Hematopoietic multipotent progenitor cell treated with erythropoietin and hydrocortisone succinate and interleukin-3 and kit ligand, for 15 days (in vitro differentiated cells): ENCODE data around the gene THUMPD2.
"Not testable (repeated sequence)": the region's sequence is repeated elsewhere in the genome, so short reads cannot be mapped to it uniquely, and the experiment has no call there.

ENCODE experiments used
- DNase-seq: peaks from one replicate; pipeline ENCODE4 v3.0.0-alpha.2; 2015; ENCODE audit warnings: low spot score

Gene THUMPD2, protein sequence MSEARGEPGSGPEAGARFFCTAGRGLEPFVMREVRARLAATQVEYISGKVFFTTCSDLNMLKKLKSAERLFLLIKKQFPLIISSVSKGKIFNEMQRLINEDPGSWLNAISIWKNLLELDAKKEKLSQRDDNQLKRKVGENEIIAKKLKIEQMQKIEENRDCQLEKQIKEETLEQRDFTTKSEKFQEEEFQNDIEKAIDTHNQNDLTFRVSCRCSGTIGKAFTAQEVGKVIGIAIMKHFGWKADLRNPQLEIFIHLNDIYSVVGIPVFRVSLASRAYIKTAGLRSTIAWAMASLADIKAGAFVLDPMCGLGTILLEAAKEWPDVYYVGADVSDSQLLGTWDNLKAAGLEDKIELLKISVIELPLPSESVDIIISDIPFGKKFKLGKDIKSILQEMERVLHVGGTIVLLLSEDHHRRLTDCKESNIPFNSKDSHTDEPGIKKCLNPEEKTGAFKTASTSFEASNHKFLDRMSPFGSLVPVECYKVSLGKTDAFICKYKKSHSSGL

DNA sequence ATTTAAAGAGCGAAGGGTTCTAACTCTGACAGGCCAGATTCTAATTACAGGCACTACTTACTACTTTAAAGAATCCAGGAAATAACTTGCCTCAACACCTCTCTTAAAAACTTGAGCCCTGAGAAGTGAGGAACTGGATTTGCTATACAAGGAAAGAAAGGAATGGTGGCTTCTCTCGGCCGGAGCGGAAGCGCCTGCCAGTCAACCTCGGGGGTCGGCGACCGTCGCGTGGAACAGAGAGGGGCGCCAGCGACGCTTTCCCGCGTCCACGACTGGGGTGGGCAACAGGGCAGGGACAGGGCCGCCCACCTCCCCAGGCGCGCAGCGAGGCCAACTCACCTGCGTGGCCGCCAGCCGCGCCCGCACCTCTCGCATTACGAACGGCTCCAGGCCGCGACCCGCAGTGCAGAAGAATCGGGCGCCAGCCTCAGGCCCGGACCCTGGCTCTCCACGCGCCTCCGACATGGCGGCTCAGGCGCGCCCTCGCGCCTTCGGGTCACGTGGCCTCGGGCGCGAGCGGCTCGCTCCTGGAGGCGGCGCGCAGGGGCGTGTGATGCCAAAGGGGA is at the start of gene THUMPD2:
THUMPD2 (minus strand) TSS at position 484 of the 566 bp plus-strand sequence; CDS start at position 465, 19 bp downstream.
- DNase-seq = peak; percentile 70

DNA sequence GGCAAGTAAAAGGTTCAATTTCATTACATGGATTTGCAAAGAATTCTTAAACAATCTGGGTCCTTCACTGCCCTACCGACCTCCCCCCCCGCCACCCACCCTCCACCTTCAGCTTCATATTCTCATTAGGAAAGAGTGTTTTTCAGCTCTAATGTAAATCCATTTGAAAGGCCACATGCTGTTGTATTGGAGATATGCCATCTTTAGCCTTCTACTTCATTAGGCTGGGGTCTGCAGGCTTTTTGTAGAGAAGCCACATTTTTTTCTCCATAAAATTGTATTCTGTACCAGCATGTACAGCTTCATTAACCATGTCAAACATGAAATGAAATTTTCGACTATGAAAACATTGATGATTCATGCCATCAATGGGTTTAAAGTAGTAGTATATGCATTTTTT is 42.8 kb upstream of the THUMPD2 start:
- no peak for DNase-seq

DNA sequence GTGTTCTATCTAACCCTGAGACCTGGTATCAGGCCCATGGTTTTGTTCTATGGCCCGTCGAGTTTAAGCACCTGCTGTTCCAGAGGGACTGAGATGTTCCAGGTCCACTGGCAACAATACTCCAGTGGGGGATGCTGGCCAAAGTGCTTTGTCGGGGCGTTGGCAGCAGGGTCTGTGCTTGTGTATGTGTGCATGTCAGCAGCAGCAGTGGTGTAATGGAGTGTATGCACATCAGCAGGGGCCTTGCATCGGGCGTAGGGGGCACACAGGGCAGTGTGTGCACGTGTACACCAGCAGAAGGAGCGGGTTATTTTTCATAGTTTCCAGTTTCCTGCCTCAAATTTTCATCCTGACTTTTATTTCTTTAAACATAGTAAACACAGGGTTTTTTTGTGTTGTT is 37.8 kb upstream of the THUMPD2 start:
- no peak for DNase-seq

DNA sequence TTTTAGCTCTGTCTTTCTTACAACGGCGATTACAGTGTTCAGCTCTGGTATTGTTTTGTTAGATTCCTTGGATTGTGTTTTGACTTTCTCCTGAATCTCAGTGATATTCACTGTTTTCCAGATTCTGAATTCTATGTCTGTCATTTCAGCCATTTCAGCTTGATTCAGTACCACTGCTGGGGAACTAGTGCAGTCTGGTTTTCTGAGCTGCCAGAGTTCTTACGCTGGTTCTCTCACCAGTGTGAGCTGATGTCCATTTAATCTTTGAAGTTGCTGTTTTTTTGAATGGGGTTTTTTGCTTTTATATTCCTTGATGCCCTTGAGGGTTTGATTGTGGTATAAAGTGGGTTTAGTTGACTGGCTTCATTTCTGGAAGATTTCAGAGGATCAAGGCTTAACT is 37.4 kb upstream of the THUMPD2 start:
- no peak for DNase-seq

DNA sequence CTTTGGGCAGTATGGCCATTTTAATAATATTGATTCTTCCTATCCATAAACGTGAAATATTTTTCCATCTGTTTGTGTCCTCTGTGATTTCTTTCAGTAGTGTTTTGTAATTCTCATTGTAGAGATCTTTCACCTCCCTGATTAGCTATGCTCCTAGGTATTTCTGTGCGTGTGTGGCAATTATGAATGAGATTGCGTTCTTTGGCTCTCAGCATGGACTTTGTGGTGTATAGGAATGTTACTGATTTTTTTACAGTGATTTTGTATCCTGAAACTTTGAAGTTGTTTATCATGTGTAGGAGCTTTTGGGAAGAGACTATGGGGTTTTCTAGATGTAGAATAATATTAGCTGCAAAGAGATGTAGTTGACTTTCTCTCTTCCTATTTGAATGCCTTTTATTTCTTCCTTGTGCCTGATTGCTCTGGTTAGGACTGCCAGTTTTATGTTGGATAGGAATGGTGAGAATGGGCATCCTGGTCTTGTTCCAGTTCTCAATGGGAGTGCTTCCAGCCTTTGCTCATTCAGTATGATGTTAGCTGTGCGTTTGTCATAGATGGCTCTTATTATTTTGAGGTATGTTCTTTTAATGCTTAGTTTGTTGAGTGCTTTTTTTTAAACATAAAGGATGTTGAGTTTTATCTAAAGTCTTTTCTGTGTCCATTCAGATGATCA is 27.0 kb upstream of the THUMPD2 start:
- DNase-seq = no peak

DNA sequence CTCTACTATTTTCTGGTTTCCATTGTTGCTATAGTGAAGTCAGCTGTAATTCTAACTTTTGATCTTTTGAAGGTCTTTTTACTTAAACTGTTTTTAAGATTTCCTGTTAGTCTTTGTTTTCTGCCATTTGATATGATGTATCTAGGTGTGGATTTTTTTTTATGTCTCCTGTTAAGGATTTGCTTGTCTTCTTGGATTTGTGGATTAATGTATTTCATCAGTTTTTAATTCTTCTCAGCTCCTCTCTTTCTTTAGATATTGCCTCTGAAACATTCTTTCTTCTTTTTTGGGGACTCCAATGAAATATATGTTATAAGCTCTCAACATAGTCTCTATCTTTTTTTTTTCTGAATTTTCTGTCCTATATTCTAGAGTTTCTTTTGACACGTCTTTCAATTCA is 24.8 kb upstream of the THUMPD2 start:
- DNase-seq = no peak

DNA sequence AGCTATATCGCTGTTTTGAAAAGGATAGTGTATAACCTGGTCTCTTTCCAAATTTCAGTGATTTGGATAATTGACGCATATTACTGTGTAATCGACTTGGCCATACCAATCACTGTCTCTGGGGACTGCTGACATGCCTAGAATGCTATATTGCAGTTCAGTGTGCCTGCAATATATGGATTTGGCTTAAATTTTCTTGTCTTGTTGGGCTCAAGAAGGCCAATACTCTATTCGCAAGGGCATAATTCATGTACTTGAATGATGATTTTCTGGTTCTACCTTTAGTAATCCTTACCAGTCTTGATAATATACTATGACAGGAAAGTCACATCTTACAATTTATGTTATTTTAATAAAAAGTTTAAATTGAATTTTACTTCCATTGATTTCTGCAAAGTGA is 21.7 kb upstream of the THUMPD2 start:
- DNase-seq = no peak

DNA sequence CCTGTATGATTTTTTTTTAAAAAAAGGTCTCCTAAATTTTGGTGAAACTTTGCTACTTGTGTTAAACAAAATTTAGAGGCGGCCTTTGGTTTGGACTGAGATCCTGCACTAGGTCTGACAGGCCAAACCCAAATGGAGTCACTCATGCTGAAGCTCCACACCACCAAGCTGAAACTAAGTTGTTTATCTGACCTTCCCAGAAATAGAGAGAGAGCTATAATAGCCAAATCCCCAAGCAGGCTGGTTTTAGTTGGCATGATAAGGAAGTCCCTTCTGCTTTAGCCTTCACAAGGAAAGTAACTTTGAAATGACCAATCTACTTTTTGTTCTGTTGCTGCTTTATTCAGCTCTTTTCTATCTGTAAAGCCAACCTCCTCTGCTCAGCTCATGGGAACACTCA is 17.1 kb upstream of the THUMPD2 start:
- no peak for DNase-seq

DNA sequence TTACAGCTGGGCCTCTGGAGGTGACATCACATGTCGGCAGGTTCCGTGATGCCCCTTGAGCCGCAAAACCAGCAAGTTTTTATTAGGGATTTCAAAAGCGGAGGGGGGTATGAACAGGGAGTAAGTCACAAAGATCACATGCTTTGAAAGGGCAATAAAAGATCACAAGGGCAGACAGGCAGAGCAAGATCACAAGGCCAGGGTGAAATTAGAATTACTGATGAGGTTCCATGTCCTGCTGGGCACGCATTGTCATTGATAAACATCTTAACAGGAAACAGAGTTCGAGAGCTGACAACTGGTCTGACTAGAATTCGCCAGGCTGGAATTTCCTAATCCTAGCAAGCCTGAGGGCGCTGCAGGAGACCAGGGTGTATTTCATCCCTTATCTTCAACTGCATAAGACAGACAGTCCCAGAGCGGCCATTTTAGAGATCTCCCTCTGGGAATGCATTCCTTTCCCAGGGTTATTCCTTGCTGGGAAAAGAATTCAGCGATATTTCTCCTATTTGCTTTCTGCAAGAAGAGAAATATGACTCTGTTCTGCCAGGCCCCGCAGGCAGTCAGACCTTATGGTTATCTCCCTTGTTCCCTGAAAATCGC is 11.3 kb upstream of the THUMPD2 start:
- DNase-seq = not testable (repeated sequence)

DNA sequence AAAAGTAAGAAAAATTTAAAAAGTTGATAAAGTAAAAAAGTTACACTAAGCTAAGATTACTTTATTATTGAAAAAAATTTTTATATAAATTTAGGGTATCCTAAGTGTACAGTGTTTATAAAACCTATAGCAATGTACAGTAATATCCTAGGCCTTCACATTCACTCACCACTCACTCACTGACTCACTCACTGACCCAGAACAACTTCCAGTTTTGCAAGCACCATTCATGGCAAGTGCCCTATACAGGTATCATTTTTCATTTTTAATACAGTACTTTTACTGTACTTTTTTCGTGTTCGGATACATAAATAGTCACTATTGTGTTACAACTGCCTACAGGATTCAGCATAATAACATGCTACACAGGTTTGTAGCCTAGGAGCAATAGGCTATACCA is 8.9 kb upstream of the THUMPD2 start:
- DNase-seq = no peak

DNA sequence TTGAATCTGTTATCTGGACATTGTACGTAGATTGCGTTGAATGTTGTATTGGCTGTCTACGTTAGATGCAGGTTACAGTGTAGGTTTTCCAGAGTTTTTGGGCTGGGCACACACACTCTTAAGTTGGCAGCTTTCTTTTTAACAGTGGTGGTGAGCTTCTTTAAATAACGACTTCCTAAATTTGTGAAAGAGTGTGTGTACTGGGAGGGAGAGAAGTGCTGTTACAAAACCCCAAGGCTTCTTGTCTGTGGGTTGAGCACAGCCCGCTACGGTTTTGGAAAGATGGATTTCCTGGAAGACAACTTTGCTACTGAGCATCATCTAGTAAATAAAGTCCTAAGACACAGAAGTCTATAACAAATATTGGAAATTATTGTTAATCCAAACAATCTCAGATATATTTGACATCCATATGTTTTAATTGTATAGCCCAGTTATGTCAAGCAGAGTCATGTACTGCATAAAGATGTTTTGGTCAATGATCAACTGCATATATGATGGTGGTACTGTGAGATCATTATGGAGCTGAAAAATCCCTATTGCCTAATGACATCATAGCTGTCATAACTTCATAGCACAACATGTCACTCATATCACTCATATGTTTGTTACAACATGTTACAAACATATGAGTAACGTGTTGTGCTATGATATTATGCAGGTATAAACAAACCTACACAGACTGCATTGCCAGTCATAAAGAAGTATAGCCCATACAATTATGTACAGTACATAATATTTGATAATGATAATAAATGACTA is 7.9 kb upstream of the THUMPD2 start:
- no peak for DNase-seq

DNA sequence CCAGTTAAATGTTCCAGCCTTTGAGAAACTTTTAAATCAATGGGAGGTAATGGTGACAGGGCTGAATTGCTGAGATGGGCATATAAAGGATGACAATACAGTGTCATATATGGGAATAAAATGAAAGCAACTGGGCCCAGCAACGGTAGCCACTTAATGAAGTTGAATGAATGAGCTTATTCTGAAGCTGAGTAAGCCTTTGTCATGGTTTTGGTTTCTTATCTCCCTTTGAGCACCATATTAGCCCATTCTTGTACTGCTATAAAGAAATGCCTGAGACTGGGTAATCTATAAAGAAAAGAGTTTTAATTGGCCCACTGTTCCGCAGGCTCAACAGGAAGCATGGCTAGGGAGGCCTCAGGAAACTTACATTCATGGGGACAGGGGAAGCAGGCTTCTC is 3.5 kb upstream of the THUMPD2 start:
- no peak for DNase-seq

DNA sequence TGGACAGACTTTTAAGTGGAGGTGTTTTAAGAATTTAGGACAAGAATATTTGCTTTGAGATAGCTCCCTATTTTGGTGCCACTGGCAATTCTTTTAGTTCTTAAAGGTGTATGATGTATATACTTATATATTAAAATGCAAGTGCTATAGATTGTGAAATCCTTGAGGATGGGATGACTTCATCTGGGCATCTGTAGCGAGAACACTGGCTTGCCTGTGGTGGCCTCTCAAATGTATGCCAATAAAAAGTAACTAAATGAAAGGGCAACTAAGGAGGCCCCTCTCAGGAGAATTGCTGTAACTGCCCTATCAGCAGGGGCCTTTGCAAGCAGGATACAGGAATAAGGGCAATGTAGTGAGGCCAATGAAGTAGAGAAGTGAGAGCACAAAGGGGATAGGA is 2.6 kb upstream of the THUMPD2 start:
- DNase-seq = no peak

DNA sequence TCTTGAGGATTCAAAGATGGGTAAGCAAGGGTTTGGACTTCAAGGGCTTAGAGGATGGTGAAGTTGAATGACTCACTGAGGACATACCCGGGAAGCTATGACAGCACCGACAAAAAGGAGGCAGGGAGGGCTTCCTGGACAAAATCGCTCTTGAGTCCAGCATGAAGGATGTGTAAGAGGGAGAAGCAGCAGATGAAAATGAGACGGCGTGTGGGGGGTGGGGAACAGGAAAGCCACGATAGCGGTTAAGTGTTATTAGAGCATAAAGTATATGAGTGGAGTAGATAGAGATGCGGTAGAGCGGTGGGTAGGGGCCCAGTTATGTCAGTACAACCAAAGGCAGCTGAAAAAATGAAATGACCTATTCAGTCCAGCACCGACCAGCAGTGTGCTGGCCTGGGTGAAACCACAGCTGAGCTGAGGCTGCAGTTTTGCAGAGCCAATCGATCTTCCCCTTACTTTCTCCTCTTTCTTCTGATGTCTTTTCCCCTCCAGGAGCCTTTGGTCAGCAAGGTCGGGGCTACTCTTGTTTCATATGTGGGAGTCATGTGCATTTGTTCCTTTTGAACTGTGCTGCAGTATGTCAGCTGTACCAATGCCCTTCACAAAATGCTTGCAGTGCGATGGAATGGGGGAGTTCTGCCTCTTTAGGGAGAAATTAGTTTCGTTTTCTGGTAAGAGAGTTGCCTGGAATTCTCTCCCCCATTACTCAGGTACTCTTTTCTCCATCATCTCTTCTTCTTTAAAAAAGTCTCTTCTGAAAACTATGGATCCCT is 2.0 kb upstream of the THUMPD2 start:
- no peak for DNase-seq

DNA sequence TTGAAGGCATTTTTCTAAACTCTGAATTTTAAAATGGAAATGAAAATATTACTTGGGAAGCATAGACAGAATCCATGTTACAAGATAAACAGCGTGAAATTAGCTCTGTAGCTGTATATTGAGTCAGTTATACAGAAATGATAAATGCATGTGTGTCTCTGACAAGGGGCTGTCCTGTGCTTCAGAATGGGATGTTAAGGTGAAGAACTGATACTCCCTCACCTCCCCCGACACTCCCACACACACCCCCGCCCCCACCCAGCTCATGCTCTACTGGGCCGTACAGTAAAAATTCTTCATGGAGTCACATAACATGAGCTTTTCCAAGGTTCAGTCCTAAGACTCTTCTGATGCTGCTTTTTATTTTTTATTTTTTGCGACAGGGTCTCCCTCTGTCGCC is 869 bp upstream of the THUMPD2 start:
- no peak for DNase-seq

DNA sequence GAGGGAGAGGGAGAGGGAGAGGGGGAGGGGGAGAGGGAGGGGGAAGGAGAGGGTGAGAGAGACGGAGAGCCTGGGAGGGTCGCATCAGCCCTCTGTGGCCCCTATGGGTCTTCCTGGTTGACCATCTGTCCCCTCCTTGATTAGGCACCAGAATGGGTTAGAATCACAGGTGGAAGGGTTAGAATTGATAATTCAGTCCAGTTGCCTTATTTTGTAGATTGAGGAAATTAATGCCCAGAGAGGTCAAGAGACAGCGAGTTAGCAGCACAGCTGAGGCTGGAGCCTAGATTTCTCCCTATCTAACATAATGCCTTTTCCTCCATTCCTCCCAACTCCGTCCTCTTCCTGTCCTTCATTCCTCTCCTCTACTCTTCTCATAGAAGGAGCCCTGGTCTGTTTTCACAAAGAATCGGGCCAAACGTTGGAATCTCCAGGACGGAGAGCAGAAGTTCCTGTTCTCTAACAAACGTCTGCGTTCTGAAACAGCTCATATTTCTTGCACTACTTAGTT is 338 bp upstream of the THUMPD2 start:
- no peak for DNase-seq

DNA sequence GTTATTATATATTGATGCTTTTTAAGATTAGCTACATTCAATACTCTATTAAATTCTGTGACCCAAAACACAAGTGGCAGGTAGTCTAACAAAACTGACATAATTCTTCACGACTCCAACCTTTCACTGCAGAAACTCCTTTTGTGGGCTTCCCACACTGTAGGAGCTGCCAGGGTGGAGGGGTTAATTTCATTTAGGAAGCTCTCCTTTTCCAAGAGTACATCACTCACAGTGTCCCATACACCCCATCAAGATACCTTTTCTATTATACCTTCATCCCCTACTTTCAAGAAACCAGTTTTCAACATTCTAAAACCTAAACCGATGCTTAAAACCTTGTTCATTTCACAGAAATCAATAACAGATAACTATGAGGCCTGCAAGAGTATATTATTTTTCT is 825 bp downstream of the THUMPD2 start:
- no peak for DNase-seq

DNA sequence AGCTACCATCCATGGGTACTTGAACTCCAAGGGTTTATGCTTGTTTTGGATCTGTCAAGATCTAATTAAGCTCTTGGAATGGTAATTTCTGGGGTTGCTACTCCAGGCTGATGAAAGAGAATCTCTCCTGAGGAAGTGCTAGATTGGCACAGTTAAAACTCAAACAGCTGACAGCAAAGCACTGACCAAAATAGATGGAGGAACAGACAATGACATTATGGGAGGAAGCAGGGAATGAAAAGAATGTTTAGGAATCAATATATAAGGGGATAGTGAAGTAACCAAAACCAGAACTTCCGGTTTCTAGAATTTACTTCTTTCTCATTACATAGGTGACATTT is 6.3 kb downstream of the THUMPD2 start:
- DNase-seq = no peak

DNA sequence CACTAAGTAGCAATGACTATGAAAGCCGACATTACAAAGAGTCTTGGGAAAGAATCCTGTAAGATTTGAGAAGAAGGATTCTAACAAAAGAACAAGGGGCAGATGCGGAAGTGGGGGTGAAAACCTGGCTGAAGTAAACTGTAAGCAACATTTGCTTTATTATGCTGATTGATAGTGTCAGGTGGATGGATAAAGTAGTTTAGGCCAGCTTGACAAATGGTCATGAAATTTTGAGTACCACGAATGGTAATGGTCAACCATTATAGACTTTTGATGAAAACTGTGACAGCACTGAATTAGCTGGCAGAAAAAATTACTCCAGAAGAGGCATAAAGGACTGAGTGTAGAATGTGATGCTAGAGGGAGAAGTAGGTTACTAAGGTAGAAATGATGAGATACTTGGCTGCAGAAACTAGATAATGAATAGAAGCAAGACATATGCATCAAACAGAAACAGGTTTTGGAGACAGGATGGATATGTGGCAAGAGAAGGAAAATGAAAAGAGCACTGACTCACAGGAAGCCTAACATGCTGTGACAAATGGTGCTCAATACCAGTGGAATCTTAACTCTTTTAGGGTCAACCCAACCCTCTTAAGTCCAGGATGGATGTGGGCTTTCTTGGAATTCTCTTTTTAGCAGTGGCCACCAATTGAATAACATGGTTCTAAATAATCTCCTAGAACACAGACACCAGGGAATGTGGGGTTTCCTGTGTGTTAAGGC is 6.8 kb downstream of the THUMPD2 start:
- no peak for DNase-seq

DNA sequence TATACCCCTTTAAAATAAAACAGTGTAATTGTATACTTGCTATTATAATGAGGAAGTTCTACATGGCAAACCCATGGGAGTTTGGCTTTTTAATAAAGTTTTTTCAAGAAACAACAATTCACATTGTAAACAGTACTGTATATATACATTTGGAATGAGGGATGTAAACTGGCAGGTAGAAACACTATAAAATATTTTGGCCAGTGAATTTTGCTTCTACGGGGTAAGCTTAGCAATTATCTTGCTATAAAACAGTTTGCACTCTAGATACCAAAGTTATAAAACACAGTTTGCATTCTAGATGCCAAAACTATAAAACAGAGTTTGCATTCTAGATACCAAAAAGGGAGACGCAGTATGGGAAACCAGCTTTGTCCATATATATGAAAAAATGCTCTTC is 16.6 kb downstream of the THUMPD2 start:
- DNase-seq = no peak
